H1 (cell line): ENCODE data around the gene PLCB1. TPM values are rescaled to one million over a fixed set of nuclear protein-coding genes. Genes with fewer than 3 reads are reported as not detected.

ENCODE experiments used
- CTCF ChIA-PET: fragments of 300-600 bp; sonication (Branson Sonifier 250); formaldehyde crosslinking; loops from one replicate; lab custom pipeline; 2021; ENCODE audit not compliant: partially characterized antibody; lab: Charles Lee
- POLR2A ChIA-PET: fragments of 300-600 bp; sonication (Branson Sonifier 250); formaldehyde crosslinking; loops from one replicate; lab custom pipeline; 2021; ENCODE audit warnings: inconsistent platforms; ENCODE audit not compliant: partially characterized antibody; lab: Charles Lee
- DNase-seq, 2 experiments: peaks; one replicate each; pipeline versions ENCODE4 v3.0.0 to v3.0.0-alpha.2; 2010 to 2022; ENCODE audit warnings: low spot score in 2 of 2, low read depth in 1 of 2, mixed read lengths in 1 of 2
- FAIRE-seq: peaks from 2 replicates; lab custom pipeline; 2011; peaks lifted over from hg19 to GRCh38; lab: Jason Lieb, UNC
- H2AFZ ChIP-seq: 2 replicates; pipeline ENCODE4 v1.8.1; 2012; ENCODE audit warnings: low read length, inconsistent platforms
- H2AK5ac ChIP-seq: 2 replicates; pipeline ENCODE4 v1.6.1; 2013; ENCODE audit warnings: low read depth, low read length
- H2BK120ac ChIP-seq: replicated peaks from 2 replicates; pipeline ENCODE3; 2013; ENCODE audit warnings: low read depth, low read length, inconsistent platforms
- H2BK12ac ChIP-seq: 2 replicates; pipeline ENCODE4 v1.6.1; 2013; ENCODE audit warnings: low read depth, low read length
- H2BK15ac ChIP-seq: 2 replicates; pipeline ENCODE4 v1.6.1; 2013; ENCODE audit warnings: low read length
- H2BK20ac ChIP-seq: 2 replicates; pipeline ENCODE4 v1.6.1; 2013; ENCODE audit warnings: low read length
- H2BK5ac ChIP-seq: 2 replicates; pipeline ENCODE4 v1.6.1; 2013; ENCODE audit warnings: low read depth, low read length
- H3K14ac ChIP-seq: 2 replicates; pipeline ENCODE4 v1.6.1; 2013; ENCODE audit warnings: inconsistent platforms; ENCODE audit not compliant: insufficient read length
- H3K18ac ChIP-seq: 2 replicates; pipeline ENCODE4 v1.6.1; 2013; ENCODE audit warnings: low read length; ENCODE audit errors: extremely low read depth
- H3K23ac ChIP-seq: 2 replicates; pipeline ENCODE4 v1.6.1; 2013; ENCODE audit warnings: inconsistent platforms; ENCODE audit not compliant: insufficient read length
- H3K23me2 ChIP-seq: 2 replicates; pipeline ENCODE4 v1.6.1; 2013; ENCODE audit warnings: low read depth, low read length
- H3K27ac ChIP-seq: 2 replicates; pipeline ENCODE4 v1.6.1; 2011; ENCODE audit warnings: low read depth, low read length, inconsistent platforms
- H3K27me3 ChIP-seq, 4 experiments: replicated peaks in 1 of 4; 1 replicate in 1 of 4; 2 replicates in 3 of 4; pipeline versions ENCODE4 v1.6.1 to v1.8.1; 2011 to 2013; ENCODE audit warnings: low read length in 3 of 4, mild to moderate bottlenecking in 3 of 4, inconsistent platforms in 2 of 4, mixed read lengths in 2 of 4, moderate library complexity in 1 of 4; ENCODE audit not compliant: control insufficient read depth in 3 of 4, insufficient read depth in 3 of 4; ENCODE audit errors: extremely low read depth in 1 of 4
- H3K36me3 ChIP-seq, 4 experiments: 2 replicates each; pipeline versions ENCODE4 v1.6.1 to v1.8.1; 2011 to 2013; ENCODE audit warnings: mild to moderate bottlenecking in 4 of 4, low read length in 3 of 4, moderate library complexity in 2 of 4, control low read depth in 1 of 4, inconsistent platforms in 1 of 4; ENCODE audit not compliant: insufficient read depth in 4 of 4, control insufficient read depth in 2 of 4
- H3K4ac ChIP-seq: replicated peaks from 2 replicates; pipeline ENCODE3; 2013; ENCODE audit warnings: low read length, low read depth, mixed read lengths, inconsistent platforms; ENCODE audit not compliant: insufficient read length
- H3K4me1 ChIP-seq, 4 experiments: replicated peaks in 1 of 4; 1 replicate in 1 of 4; 2 replicates in 3 of 4; pipeline versions ENCODE4 v1.6.1 to v1.8.1; 2011 to 2013; ENCODE audit warnings: low read length in 3 of 4, inconsistent platforms in 2 of 4, mixed read lengths in 1 of 4; ENCODE audit not compliant: insufficient read depth in 4 of 4, control insufficient read depth in 3 of 4
- H3K4me2 ChIP-seq, 2 experiments: 2 replicates each; pipeline versions ENCODE4 v1.6.1 to v1.8.1; 2011 to 2013; ENCODE audit warnings: low read depth in 2 of 2, low read length in 2 of 2, control low read depth in 1 of 2, inconsistent platforms in 1 of 2, mild to moderate bottlenecking in 1 of 2; ENCODE audit not compliant: insufficient read depth in 1 of 2
- H3K4me3 ChIP-seq, 4 experiments: fragments of 200-600, 300-600 bp in 1 of 4; sonication (generic), shearing (Covaris generic), sonication (Bioruptor Twin) in 1 of 4; 2 replicates each; pipeline versions ENCODE4 v1.5.1 to v1.8.1; 2011 to 2016; ENCODE audit warnings: low read length in 4 of 4, low read depth in 3 of 4, control low read depth in 2 of 4, inconsistent platforms in 2 of 4, mild to moderate bottlenecking in 2 of 4, mixed read lengths in 1 of 4, moderate library complexity in 1 of 4; ENCODE audit not compliant: insufficient read depth in 2 of 4; ENCODE audit errors: extremely low read depth in 1 of 4
- H3K56ac ChIP-seq: replicated peaks from 2 replicates; pipeline ENCODE3; 2013; ENCODE audit warnings: low read depth, mild to moderate bottlenecking, mixed read lengths, low read length, inconsistent platforms; ENCODE audit not compliant: insufficient read length
- H3K79me1 ChIP-seq: 2 replicates; pipeline ENCODE4 v1.6.1; 2013; ENCODE audit warnings: low read depth, low read length, control low read depth
- H3K79me2 ChIP-seq, 2 experiments: 2 replicates each; pipeline versions ENCODE4 v1.6.1 to v1.8.1; 2012 to 2013; ENCODE audit warnings: low read length in 2 of 2, mild to moderate bottlenecking in 2 of 2, inconsistent platforms in 1 of 2; ENCODE audit not compliant: insufficient read depth in 2 of 2, control insufficient read depth in 1 of 2
- H3K9ac ChIP-seq, 4 experiments: replicated peaks in 1 of 4; 1 replicate in 1 of 4; 2 replicates in 3 of 4; pipeline versions ENCODE4 v1.6.1 to v1.8.1; 2011 to 2013; ENCODE audit warnings: low read depth in 3 of 4, low read length in 3 of 4, control low read depth in 2 of 4, mild to moderate bottlenecking in 2 of 4, moderate library complexity in 2 of 4, inconsistent platforms in 1 of 4; ENCODE audit errors: extremely low read depth in 1 of 4
- H3K9me3 ChIP-seq, 2 experiments: 2 replicates each; pipeline versions ENCODE4 v1.6.1 to v1.8.1; 2012 to 2013; ENCODE audit warnings: mild to moderate bottlenecking in 2 of 2, moderate library complexity in 2 of 2, control low read depth in 1 of 2, inconsistent platforms in 1 of 2, low read depth in 1 of 2, low read length in 1 of 2, mixed read lengths in 1 of 2; ENCODE audit not compliant: insufficient read depth in 2 of 2
- H4K20me1 ChIP-seq, 2 experiments: replicated peaks in 1 of 2; 2 replicates each; pipeline versions ENCODE3 to v1.8.1; 2011 to 2013; ENCODE audit warnings: inconsistent platforms in 2 of 2, low read length in 2 of 2, mild to moderate bottlenecking in 1 of 2; ENCODE audit not compliant: insufficient read depth in 2 of 2, control insufficient read depth in 1 of 2
- H4K5ac ChIP-seq: 2 replicates; pipeline ENCODE4 v1.6.1; 2013; ENCODE audit warnings: low read length, low read depth, mixed read lengths, inconsistent platforms; ENCODE audit not compliant: insufficient read length
- H4K8ac ChIP-seq: 2 replicates; pipeline ENCODE4 v1.8.0; 2013; ENCODE audit warnings: mild to moderate bottlenecking, moderate library complexity, low read length, inconsistent platforms; ENCODE audit not compliant: insufficient read depth; ENCODE audit errors: extremely low read depth
- H4K91ac ChIP-seq: replicated peaks from 2 replicates; pipeline ENCODE3; 2013; ENCODE audit warnings: low read length, mixed read lengths, inconsistent platforms; ENCODE audit not compliant: insufficient read length
- ASH2L ChIP-seq: fragments of 200-600, 300-600 bp; sonication (generic); IDR thresholded peaks from one replicate; pipeline ENCODE4 v1.7.1; 2017; ENCODE audit warnings: low read length
- BACH1 ChIP-seq: IDR thresholded peaks from 2 replicates; pipeline ENCODE4 v1.6.1; 2012; ENCODE audit warnings: low read length, improper control_type of control experiment
- MAFK ChIP-seq: IDR thresholded peaks from 2 replicates; pipeline ENCODE4 v1.6.1; 2012; ENCODE audit warnings: low read depth, mild to moderate bottlenecking, improper control_type of control experiment, low read length
- POLR2AphosphoS5 ChIP-seq: IDR thresholded peaks from 2 replicates; pipeline ENCODE4 v1.6.1; 2011; ENCODE audit warnings: low read depth, low read length
- RAD21 ChIP-seq, 2 experiments: IDR thresholded peaks in 1 of 2; conservative IDR thresholded peaks in 1 of 2; 2 replicates each; pipeline ENCODE4 v1.6.1; 2011; ENCODE audit warnings: low read depth in 2 of 2, low read length in 2 of 2, improper control_type of control experiment in 1 of 2, inconsistent platforms in 1 of 2, mild to moderate bottlenecking in 1 of 2, moderate library complexity in 1 of 2
- polyA plus RNA-seq, 7 experiments: library from polyadenylated mRNA; depleted of rRNA in 3 of 7; stranded (reverse) in 5 of 7; unstranded in 2 of 7; fragments of >200 nt in 5 of 7; fragments of 200-250 nt in 2 of 7; gene quantifications; 1 replicate in 5 of 7; 2 replicates in 1 of 7; 4 replicates in 1 of 7; pipeline versions ENCODE4 v1.2.1 to v1.2.3, GENCODE V29; 2011 to 2013; ENCODE audit warnings: missing spikeins in 2 of 7, mixed read lengths in 2 of 7
- total RNA-seq: library from RNA; stranded (reverse); fragmentation: NEBNext Ultra II Directional; extraction: Animal tissue kit (Norgen Biotek cat#: 25700); gene quantifications from 2 replicates; pipeline ENCODE4 v1.2.1, GENCODE V29; 2021

Gene PLCB1
- total and polyA plus RNA-seq, 2 of the 8 experiments (the other 6 are each of a cell fraction or from before 2014, with no cell fraction given) = 2.6 to 9.1 TPM

GRCh38 chr20:8525017-8525343, 392.9 kb downstream of the PLCB1 start:
- no peak overlapping the region for H3K9ac ChIP-seq
- H3K56ac ChIP-seq = no peak overlapping the region
- 0 out of 4 replicates have a peak overlapping the region, but pooled peaks of 1 of the 2 experiments have one; percentile 50 for H3K4me2 ChIP-seq
- no peaks in the 10 kb centered on the region for H3K9me3 ChIP-seq
- TF ChIP-seq ASH2L (no peak), BACH1 (no peak), RAD21 (IDR thresholded peaks at IDR 0.05 in 1 of 2, conservative IDR thresholded peaks at IDR 0.05 in 1 of 2; ENCODE audit: low read depth in 2 of 2, low read length in 2 of 2) (no peak), POLR2AphosphoS5 (no peak), MAFK (peak; percentile 69; the same call in 1 of the 2 replicates)
- no peak overlapping the region for H3K4me3 ChIP-seq
- no peak overlapping the region for H4K5ac ChIP-seq
- no peak overlapping the region for H3K4ac ChIP-seq
- no peak overlapping the region for H3K18ac ChIP-seq
- ChIA-PET POLR2A (no interaction called here), CTCF (interaction anchor here (2.8 kb wide), 1 partner anchor 197 kb away, joined by 13 read pairs; no protein-coding TSS in a partner anchor)
- H4K91ac ChIP-seq = no peak overlapping the region
- no peaks in the 10 kb centered on the region for H3K79me2 ChIP-seq
- no peak overlapping the region for H3K23ac ChIP-seq
- no peak overlapping the region for H3K14ac ChIP-seq
- no peaks in the 10 kb centered on the region for H3K27me3 ChIP-seq
- no peaks in the 10 kb centered on the region for H4K20me1 ChIP-seq
- H2BK120ac ChIP-seq = no peak overlapping the region
- H2AFZ ChIP-seq = no peak overlapping the region
- no peak overlapping the region for H3K27ac ChIP-seq
- H2BK15ac ChIP-seq = no peak overlapping the region
- H3K23me2 ChIP-seq = no peaks in the 10 kb centered on the region
- FAIRE-seq (no peak), DNase-seq (no peak)
- no peak overlapping the region for H4K8ac ChIP-seq
- H3K4me1 ChIP-seq = peaks cover 0 to 6% (median 2%) of the 10 kb centered on the region in 4 experiments; a peak in 2 of 7 replicates
- H3K36me3 ChIP-seq = no peaks in the 10 kb centered on the region
- H2BK5ac ChIP-seq = no peak overlapping the region
- H3K79me1 ChIP-seq = no peaks in the 10 kb centered on the region
- H2AK5ac ChIP-seq = no peak overlapping the region
- no peak overlapping the region for H2BK12ac ChIP-seq
- H2BK20ac ChIP-seq = no peak overlapping the region
